ENCODE data around the gene LRRC10.

Gene LRRC10

GRCh38 chr12:69585189-69586062 is 25.3 kb downstream of the LRRC10 start, which contains the start of gene CCT2 (continued):
- TF ChIP-seq ZIC2 (tag by site-specific recombination; IDR thresholded peaks at IDR 0.05): peak; percentile 29; the same call in 1 of the 2 replicates
- no peak for TF ChIP-seq ZNF768 (tag by site-specific recombination; IDR thresholded peaks at IDR 0.05)
- TF ChIP-seq ZNF302 (tag by site-specific recombination; IDR thresholded peaks at IDR 0.05; ENCODE audit: low read depth): no peak
- no peak for TF ChIP-seq ZNF837 (tag by site-specific recombination; IDR thresholded peaks at IDR 0.05)
- TF ChIP-seq ZNF76 (tag by site-specific recombination; IDR thresholded peaks at IDR 0.05; ENCODE audit: borderline replicate concordance, low read depth): peak; percentile 72
- TF ChIP-seq, protein P1, sequence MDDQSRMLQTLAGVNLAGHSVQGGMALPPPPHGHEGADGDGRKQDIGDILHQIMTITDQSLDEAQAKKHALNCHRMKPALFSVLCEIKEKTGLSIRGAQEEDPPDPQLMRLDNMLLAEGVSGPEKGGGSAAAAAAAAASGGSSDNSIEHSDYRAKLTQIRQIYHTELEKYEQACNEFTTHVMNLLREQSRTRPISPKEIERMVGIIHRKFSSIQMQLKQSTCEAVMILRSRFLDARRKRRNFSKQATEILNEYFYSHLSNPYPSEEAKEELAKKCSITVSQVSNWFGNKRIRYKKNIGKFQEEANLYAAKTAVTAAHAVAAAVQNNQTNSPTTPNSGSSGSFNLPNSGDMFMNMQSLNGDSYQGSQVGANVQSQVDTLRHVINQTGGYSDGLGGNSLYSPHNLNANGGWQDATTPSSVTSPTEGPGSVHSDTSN (CRISPR knock-in tag; IDR thresholded peaks at IDR 0.05): 0 out of 2 replicates have a peak, but pooled peaks have one; percentile 78
- TF ChIP-seq ZEB2 (tag by site-specific recombination; IDR thresholded peaks at IDR 0.05): peak; percentile 79
- peak; percentile 77; the same call in 1 of the 2 replicates for TF ChIP-seq ZNF610 (tag by site-specific recombination; IDR thresholded peaks at IDR 0.05; ENCODE audit: borderline replicate concordance)
- TF ChIP-seq ZNF335 (tag by site-specific recombination; conservative IDR thresholded peaks at IDR 0.05): peak; percentile 91
- no peak for TF ChIP-seq ZNF114 (tag by site-specific recombination; IDR thresholded peaks at IDR 0.05)
- no peak for TF ChIP-seq ZNF16 (tag by site-specific recombination; IDR thresholded peaks at IDR 0.05; ENCODE audit: low read depth)
- peak; percentile 76 for TF ChIP-seq ZBTB26 (tag by site-specific recombination; optimal IDR thresholded peaks at IDR 0.05)

GRCh38 chr12:69583203-69583602 is 27.5 kb downstream of the LRRC10 start:
- Histone ChIP-seq H3K9me3 (ENCODE audit: control insufficient read depth, insufficient read depth, low read depth, low read length) (no peaks in the 10 kb centered on the region), H3K36me3 (ENCODE audit: control insufficient read depth in 2 of 2, insufficient read depth in 1 of 2, low read length in 2 of 2) (peaks cover 19 to 25% of the 10 kb centered on the region in 2 experiments), H3K4me3 (ENCODE audit: low read depth, low read length) (no peak overlapping the region), H3K27ac (ENCODE audit: extremely low read depth, low read depth, low read length) (no peak overlapping the region), H3K4me1 (ENCODE audit: control insufficient read depth, insufficient read depth, low read length) (no peaks in the 10 kb centered on the region)
- ChIA-PET POLR2A (no interaction called here), CTCF (interaction anchor here (0.6 to 3.2 kb wide), 3 partner anchors 12 to 112 kb away, joined by 3 to 14 read pairs (median 4); no protein-coding TSS in a partner anchor)
- TF ChIP-seq HIC1 (tag by site-specific recombination; IDR thresholded peaks at IDR 0.05) (no peak), CTCF (tag by site-specific recombination; IDR thresholded peaks at IDR 0.05) (peak; percentile 33; the same call in 1 of the 2 replicates), ZNF654 (tag by site-specific recombination; IDR thresholded peaks at IDR 0.05; ENCODE audit: low read depth) (peak; percentile 35)

DNA sequence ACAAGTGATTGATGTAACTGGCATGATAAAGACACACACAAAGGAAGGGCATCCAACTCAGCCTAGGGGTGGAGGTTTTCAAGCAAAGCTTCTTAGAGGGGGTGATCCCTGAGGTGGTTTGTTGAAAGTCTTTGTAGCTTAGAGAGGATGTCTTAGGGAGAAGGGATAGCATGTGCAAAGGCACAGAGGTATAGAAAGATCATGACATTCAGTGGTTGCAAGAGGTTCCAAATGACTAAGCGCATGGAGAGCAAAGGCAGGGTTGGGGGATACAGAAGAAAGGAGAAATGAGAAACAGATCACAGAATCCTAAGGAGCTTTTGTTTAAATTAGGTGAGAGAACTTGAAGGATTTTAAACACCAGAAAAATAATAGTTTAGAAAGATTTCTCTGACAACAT is 30.6 kb downstream of the LRRC10 start:
- Histone ChIP-seq H3K27ac (ENCODE audit: extremely low read depth, low read depth, low read length) (no peak overlapping the region), H3K4me1 (ENCODE audit: control insufficient read depth, insufficient read depth, low read length) (no peaks in the 10 kb centered on the region), H3K4me3 (ENCODE audit: low read depth, low read length) (no peak overlapping the region), H3K9me3 (ENCODE audit: control insufficient read depth, insufficient read depth, low read depth, low read length) (no peaks in the 10 kb centered on the region), H3K36me3 (ENCODE audit: control insufficient read depth in 2 of 2, insufficient read depth in 1 of 2, low read length in 2 of 2) (peaks cover 2 to 13% of the 10 kb centered on the region in 2 experiments; a peak in 2 of 3 replicates)
- CTCF ChIA-PET: interaction anchor here (0.6 to 1.8 kb wide), 7 partner anchors 9 to 1256 kb away, joined by 3 to 16 read pairs (median 3); no protein-coding TSS in a partner anchor
- POLR2A ChIA-PET: no interaction called here
- peak; percentile 80; the same call in 1 of the 2 replicates for TF ChIP-seq ZNF362 (tag by site-specific recombination; IDR thresholded peaks at IDR 0.05)
- TF ChIP-seq, protein P2, sequence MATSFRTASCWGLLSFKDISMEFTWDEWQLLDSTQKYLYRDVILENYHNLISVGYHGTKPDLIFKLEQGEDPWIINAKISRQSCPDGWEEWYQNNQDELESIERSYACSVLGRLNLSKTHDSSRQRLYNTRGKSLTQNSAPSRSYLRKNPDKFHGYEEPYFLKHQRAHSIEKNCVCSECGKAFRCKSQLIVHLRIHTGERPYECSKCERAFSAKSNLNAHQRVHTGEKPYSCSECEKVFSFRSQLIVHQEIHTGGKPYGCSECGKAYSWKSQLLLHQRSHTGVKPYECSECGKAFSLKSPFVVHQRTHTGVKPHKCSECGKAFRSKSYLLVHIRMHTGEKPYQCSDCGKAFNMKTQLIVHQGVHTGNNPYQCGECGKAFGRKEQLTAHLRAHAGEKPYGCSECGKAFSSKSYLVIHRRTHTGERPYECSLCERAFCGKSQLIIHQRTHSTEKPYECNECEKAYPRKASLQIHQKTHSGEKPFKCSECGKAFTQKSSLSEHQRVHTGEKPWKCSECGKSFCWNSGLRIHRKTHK (tag by site-specific recombination; IDR thresholded peaks at IDR 0.05): no peak
- TF ChIP-seq, protein P3, sequence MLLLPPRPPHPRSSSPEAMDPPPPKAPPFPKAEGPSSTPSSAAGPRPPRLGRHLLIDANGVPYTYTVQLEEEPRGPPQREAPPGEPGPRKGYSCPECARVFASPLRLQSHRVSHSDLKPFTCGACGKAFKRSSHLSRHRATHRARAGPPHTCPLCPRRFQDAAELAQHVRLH (tag by site-specific recombination; IDR thresholded peaks at IDR 0.05): no peak
- TF ChIP-seq ZNF248 (tag by site-specific recombination; IDR thresholded peaks at IDR 0.05): no peak
- TF ChIP-seq ZNF623 (tag by site-specific recombination; IDR thresholded peaks at IDR 0.05): peak; percentile 79
- TF ChIP-seq ZNF488 (tag by site-specific recombination; IDR thresholded peaks at IDR 0.05): no peak
